Stimulated activated CD4-positive, alpha-beta T cell treated with anti-CD3 and anti-CD28 coated beads, Interleukin-1b, Interleukin-23, amount 100 ng/mL, for 4 hours (primary cell): Measurements from ENCODE around the gene KIAA0825.
"Not testable (repeated sequence)": the region's sequence is repeated elsewhere in the genome, so short reads cannot be mapped to it uniquely, and the experiment has no call there.

ENCODE experiments used
- DNase-seq, 2 donors: peaks; one replicate each; pipeline ENCODE4 v3.0.0-alpha.2; 2020; ENCODE audit warnings: low read depth in 2 of 2

Gene KIAA0825

DNA sequence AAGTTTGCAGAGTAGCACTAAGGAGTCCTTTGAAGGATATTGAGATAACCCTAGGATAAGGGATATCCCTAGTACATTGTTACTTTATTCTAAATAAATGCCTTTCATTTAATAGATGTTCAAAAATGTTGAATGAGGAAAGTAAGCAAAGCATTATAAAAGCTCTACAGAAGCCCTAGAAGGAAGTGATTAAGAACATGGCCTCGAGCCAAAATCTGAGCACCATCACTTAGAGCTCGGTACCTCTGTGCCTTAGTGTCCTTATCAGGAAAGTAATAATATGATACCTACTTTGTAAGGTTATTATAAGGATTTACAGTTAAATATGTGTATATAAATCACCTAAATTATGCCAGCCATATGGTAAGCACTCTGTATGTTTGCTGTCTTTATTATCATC is 242.6 kb downstream of the KIAA0825 start:
- no peak for DNase-seq

DNA sequence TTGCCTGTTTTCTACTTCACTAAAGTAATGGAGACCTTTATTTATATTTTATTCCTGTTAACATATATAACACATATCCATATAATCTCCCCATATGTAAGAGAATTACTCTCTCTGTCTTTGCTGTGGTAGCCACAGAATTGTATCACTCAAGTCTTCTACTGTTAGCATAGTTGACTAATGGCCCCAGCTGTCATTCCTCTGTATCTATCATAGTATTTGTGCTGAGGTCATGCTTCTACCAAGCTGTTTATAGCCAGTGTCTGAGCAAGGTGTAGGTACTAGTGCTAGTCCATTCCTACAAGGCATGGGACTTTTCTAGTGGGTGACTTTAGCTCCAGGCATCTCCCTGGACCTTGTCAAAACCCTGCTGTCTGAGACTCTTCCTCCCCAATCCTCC is 244.1 kb downstream of the KIAA0825 start:
- no peak for DNase-seq

- DNase-seq, result no peak
These were observed 250.5 kb downstream of the KIAA0825 start for GRCh38 chr5:94367900-94368299.

DNA sequence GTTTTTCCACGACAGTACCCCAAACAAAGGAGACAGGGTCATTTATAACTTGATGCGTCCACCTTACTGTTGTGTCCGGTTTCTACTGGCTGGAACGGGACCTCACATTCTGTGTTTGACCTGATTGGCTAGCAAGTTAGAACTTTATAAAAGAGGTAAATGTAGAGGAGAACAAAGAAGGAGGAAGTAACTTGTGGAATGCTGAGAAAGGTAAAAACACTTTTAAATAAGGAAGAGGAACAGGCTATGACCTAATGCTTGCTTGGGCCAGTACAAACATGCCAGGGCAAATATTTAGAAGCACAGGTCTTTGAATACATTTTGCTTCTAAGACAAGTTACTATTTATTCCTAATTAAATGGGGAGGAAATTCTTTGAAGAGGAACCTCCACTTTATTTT is 251.6 kb downstream of the KIAA0825 start:
- no peak for DNase-seq

DNA sequence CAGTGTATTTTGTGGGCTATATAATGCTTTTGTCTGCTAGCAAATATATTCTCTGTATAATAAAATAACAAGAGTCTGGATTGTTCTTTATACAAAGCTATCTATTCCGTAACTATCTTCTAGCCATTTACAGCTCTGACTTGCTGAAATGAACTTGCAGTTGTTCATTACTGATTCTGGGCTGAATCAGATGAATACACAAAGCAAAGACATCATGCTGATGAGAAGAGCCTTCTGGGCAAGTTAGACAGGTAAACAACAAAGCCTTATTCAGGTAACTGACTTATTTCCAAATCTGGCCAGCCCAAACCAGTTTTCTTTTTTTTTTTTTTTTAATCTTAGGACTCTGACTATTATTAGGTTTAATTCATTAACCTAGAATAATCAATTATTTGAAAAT is 255.5 kb downstream of the KIAA0825 start:
- no peak for DNase-seq

DNA sequence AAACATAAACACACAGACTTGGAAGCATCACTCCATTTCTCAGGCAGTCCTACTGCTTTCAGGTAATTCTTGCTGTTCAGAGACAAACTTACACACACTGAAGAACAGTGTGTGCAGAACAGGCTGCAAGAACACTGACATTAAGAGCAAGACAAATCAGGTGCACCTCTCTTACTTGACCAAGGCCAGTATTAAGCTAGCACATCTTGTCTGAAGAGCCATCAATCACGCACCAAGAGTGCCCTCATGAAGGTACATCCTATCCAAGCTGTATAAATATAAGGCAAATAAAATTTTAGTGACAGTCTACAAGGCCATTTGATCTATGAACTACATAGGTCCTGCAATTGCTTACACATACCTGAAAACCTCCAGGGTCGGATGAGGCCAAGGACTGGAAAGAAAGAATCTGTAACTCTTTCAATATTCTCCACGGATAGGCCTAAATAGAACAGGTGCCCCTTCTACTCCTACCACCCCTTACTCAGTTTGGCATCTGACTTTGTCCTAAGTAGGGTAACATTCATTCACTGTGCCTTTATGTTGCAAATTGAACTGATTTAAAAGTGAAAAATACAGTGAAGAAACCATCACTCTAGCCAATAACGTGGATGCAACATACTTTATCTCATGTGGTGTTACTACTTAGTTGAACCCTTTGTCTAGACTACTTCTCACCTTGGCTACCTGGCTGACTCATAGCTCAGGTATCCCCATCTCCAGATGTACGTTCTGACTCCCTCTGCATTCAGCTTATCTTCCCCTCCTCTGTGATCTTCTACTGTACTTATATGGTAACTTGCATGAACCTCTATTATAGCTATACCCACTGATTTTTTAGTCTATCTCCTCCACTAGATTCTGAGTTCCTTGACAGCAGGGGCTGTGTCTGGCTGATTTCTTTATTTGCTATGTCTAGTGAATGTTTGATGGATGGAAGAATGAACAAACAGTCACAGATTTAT is 256.3 kb downstream of the KIAA0825 start:
- no peak for DNase-seq

DNA sequence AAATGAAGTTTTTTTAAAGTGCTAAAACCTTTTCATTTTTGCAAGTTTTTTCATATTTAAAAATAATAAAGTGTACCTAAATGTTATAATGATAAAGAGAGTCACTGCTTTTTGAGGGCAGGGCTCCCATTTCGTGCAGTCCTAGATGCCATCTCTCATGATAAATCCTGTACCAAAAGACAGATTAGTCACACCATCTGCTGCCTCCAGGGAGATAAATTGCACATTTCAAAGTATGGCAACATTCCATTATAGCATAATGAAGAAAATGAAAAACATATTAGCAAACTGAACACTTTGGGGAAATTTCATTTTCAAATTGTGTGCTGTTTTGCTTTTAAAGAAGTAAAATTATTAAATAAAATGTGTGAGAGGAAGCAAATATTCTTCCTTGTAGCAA is 257.2 kb downstream of the KIAA0825 start:
- no peak for DNase-seq

DNA sequence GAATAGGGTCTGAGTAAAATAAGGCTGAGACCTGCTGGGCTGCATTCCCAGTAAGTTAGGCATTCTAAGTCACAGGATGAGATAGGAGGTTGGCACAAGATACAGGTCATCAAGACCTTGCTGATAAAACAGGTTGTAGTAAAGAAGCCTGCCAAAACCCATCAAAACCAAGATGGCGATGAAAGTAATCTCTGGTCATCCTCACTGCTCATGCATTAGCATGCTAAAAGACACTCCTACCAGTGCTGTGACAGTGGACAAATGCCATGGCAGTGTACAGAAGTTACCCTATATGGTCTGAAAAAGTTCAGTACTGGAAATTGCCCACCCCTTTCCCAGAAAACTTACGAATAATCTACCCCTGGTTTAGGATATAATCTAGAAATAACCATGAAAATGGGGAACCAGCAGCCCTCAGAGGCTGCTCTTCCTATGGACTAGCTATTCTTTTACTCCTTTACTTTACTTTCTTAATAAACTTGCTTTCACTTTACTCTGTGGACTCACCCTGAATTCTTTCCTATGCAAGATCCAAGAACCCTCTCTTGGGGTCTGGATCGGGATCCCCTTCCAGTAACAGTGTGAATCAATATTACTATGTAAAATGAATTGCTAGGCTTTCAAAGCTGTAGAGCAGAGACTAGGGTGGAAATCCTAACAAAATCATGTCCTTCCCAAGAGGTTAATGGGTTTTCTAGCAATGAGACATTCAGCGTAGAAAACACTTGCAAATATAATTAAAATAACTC is 257.8 kb downstream of the KIAA0825 start:
- DNase-seq, result no peak

DNA sequence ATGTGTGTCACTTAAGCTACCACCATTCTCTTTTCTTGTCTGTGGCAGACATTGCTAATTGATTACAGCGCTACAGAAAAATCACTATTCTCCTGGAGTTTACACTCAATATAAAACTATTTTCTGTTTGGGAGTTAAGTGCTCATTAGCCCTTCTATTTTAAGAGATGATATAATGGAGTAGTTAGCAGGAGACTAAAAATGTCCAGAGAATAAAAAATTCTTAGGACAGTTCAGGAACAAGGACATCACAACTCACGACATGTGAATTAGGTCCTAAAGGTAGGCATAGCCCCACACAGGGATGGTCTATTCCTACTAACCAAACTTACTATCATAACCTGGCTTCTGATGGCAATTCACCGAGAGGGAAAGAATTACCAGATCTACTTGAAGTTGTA is 258.5 kb downstream of the KIAA0825 start:
- no peak for DNase-seq

- DNase-seq, result no peak
These were observed 262.6 kb downstream of the KIAA0825 start for GRCh38 chr5:94355811-94356210.

- DNase-seq, result not testable (repeated sequence)
These were observed 263.4 kb downstream of the KIAA0825 start for GRCh38 chr5:94354837-94355485.

DNA sequence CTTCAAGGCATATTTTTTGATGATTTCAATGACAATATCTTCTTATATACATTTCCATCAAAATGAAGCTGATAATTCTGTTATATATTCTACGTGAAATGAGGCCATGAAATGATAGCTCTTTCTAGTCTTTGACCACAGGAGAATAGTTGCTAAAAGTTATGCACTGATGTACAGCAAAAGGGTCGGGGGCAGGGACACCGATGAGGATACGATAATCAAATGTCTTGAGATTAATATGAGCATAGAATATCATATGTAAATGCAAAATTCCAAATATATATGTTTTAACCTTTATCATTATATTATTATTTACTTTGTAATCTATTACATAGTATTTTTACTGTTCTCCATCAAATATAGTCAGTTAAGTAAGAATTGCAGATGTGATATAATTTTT is 264.8 kb downstream of the KIAA0825 start:
- DNase-seq, result no peak

DNA sequence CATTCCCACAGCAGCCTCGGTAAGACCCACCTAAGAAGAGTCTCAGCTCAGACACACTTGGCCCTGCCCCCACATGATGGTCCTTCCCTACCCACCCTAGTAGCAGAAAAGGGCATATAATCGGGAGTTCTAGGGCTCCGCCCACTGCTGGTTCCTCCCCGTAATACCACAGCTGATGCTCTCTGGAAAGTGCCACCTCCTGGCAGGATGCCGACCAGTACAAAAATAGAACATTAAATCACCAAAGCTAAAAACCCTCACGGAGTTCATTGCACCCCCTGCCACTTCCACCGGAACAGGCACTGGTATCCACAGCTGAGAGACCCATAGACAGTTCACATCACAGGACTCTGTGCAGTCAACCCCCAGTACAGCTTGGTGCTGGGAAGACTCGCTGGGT is 271.3 kb downstream of the KIAA0825 start:
- no peak for DNase-seq

DNA sequence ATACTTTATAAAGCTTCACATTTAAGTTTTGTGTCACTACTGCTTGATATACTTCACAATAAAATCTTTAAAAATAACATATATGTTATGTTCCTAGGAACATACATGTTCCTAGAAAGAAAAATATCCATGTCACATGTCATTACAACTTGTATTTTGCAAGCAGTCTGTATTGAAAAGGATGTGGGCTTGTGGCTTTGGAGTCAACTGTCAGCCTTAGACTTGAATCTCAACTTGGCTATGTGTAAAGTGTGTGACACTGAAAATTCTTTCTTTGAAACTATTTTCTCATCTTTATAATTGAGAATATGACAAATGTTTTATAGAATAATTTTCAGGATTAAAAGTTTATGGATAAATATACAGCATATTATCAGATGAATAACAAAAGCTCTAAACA is 273.1 kb downstream of the KIAA0825 start:
- no peak for DNase-seq

DNA sequence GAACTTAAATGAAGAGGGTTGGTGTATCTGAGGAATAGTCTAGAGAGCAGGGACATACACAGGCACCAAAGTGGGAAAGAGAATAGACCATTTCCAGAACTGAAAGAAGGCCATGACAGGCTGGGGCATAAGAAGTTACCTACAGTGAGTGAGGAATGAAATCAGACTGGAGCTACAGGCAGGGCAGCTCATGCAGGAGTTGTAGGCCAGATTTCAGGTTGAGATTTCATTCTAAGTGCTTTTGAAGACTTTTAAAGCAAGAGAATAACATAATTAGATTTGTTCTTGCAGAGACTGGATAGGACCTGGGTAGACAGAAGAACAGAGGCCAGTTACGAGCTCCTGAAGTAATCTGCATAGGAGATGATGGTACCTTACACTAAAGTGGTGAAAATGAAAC is 280.8 kb downstream of the KIAA0825 start:
- no peak for DNase-seq

DNA sequence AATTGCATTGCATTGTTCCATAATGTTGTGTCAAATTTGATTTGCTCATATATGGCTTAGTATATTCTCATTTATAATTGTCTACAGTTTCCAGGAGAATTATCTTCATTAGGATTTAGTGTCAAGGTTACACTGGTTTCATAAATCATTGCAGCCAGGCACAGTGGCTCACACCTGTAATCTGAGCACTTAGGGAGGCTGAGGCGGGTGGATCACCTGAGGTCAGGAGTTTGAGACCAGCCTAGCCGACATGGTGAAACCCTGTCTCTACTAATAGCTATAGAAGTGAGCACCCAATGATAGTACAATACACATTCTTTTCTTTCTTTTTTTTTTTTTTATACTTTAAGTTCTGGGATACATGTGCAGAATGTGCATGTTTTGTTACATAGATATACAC is 282.5 kb downstream of the KIAA0825 start:
- no peak for DNase-seq

- DNase-seq, result no peak
These were observed 289.3 kb downstream of the KIAA0825 start for GRCh38 chr5:94329115-94329514.

- no peak for DNase-seq
These were observed 291.8 kb downstream of the KIAA0825 start for GRCh38 chr5:94326586-94326985.

DNA sequence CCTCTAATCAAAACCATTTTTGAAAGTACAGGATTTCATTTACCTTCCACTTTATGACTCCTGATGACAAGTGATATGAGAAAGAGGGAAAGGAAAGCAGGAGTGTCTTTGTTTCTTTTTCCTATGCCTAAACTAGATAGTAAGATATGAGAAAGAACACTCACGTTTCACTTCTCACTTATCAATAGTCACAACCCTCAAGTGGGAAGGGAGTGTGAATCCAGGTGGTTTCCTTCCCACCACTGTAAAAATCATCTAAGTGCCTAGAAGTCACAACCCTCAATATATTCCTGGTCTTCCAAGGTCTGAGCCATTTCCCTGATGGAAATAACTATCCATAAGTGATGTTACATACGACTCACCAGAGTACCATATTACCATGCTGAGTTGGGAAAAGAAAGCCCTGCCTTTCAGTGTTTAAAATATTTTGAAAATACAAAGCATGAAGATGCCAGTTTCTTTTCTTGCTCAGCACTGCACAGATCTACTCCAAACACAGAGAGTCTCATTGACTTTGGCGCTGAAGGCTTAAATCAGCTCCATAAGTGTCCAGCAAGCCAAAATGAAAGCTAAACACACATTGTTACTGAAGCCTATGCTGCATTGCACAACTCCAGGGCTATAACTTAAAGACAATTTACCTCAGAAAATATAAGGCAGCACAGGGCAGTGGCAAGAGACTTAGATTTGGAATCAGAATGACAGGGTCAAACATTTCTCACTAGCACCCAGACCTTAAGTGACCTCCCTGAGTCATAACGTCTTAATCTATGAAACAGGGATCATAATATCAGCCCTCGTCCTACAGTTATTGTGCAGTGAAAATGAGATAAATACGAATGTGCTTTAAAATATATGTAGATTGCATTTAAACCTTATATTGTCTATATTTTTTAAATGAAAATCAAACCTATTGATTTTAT is 301.2 kb downstream of the KIAA0825 start:
- no peak for DNase-seq

DNA sequence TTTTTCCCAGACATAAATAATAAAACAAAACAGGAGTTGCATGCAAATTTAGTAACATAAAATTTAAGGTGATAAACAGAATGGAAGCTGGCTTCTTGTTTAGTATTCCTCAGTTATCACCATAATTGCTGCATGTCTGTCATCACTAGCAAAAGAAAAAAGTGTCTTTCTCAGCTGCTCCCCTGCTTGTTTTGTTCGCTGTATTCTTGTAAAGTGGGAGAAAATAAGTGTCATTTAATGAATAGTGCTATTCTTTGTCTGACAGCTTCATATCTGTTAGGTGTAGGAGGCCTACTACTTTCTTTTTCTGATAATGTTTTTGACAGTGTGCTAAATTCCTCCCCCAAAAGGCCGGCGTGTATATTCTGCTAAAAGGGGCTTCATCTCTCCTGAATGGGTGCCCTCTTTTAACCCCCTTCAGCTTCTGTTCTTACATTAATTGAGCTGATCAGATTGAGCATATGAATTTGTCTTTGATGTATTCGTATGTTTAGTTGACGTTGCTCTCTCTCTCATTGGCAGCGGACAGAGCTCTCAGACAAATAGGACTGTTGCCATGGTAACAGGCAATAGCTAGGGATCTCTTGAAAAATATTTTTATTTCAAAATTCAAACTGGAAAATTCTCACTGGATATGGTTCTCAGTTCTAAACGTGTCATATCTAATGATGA is 303.8 kb downstream of the KIAA0825 start:
- no peak for DNase-seq

- no peak for DNase-seq
These were observed 304.7 kb downstream of the KIAA0825 start for GRCh38 chr5:94313696-94314095.
